ENCODE measurements around the gene OR2Y1. TPM values are rescaled to one million over a fixed set of nuclear protein-coding genes. Genes with fewer than 3 reads are reported as not detected.
A peak's percentile ranks its signal among the peaks of the same experiment; 100 is the strongest.
"Not testable (repeated sequence)": the region's sequence is repeated elsewhere in the genome, so short reads cannot be mapped to it uniquely, and the experiment has no call there.

Gene OR2Y1
- total RNA-seq (not detected), polyA plus RNA-seq (not detected)
- long read RNA-seq, donor 1 = 0 reads
- long read RNA-seq, donor 2 = 0 reads

GRCh38 chr5:180739958-180740357, at the start of gene OR2Y1:
Gene OR2Y1 (minus strand): TSS chr5:180740058. CDS start chr5:180740058, 0 bp downstream.
- no peak for DNase-seq
- H3K27ac ChIP-seq = no peak within 1 kb of the TSS
- no peaks in the 10 kb centered on the region for H3K4me1 ChIP-seq
- TF ChIP-seq CTCF (IDR thresholded peaks at IDR 0.05 in 8 of 11, conservative IDR thresholded peaks at IDR 0.05 in 3 of 11) = no peak
- no peak for TF ChIP-seq POLR2A (IDR thresholded peaks at IDR 0.05)
- TF ChIP-seq POLR2AphosphoS5 (IDR thresholded peaks at IDR 0.05) = no peak
- 80 to 92% (median 88%) methylated on average over 2 of the region's 2 CpGs for WGBS, 5 donors
- peaks cover 0 to 64% (median 0%) of the 10 kb centered on the region in 7 donors for H3K27me3 ChIP-seq (replicated peaks in 1 of 7)
- no peaks in the 10 kb centered on the region for H3K9me3 ChIP-seq
- no peak within 1 kb of the TSS for H3K4me3 ChIP-seq
- intact Hi-C loops (cut with DNase I; ENCODE audit: low total_unique reads) = no loop called here
- H3K36me3 ChIP-seq = no peaks in the 10 kb centered on the region

GRCh38 chr5:180788651-180789410, 49.0 kb upstream of the OR2Y1 start:
- DNase-seq = peak; percentile 64
- not testable (repeated sequence) for H3K4me3 ChIP-seq; H3K27me3 ChIP-seq (replicated peaks in 1 of 7); H3K9me3 ChIP-seq
- WGBS, 5 donors = 79 to 84% (median 82%) methylated on average over 19 of the region's 19 CpGs
- peaks cover 26 to 96% (median 81%) of the 10 kb centered on the region in 6 donors for H3K4me1 ChIP-seq
- intact Hi-C loops (cut with DNase I; ENCODE audit: low total_unique reads) = loop anchor here (5.0 kb wide), 1 partner anchor 73 kb away; the partner anchor contains the start of gene ZFP62
- peak overlapping the region in 6 of 8 donors; percentile 2 to 77 (median 40) for H3K27ac ChIP-seq
- peak in 2 of 3 donors; percentile 42 to 54 for TF ChIP-seq POLR2AphosphoS5 (IDR thresholded peaks at IDR 0.05)
- peaks cover 2 to 66% (median 50%) of the 10 kb centered on the region in 6 donors for H3K36me3 ChIP-seq

- peak; percentile 9 to 67 (median 23) for TF ChIP-seq POLR2AphosphoS5 (IDR thresholded peaks at IDR 0.05)
- TF ChIP-seq CTCF (IDR thresholded peaks at IDR 0.05 in 8 of 11, conservative IDR thresholded peaks at IDR 0.05 in 3 of 11) = no peak
- no peak for TF ChIP-seq POLR2A (IDR thresholded peaks at IDR 0.05)
- H3K36me3 ChIP-seq = peaks cover 2 to 57% (median 43%) of the 10 kb centered on the region in 6 donors
- no peak overlapping the region for H3K4me3 ChIP-seq
- H3K27ac ChIP-seq = peak overlapping the region in 6 of 8 donors; percentile 29 to 77 (median 65)
- intact Hi-C loops (cut with DNase I; ENCODE audit: low total_unique reads) = loop anchor here (5.0 kb wide), 1 partner anchor 74 kb away; the partner anchor contains the start of gene ZFP62
- DNase-seq = peak; percentile 67
- peaks cover 25 to 87% (median 72%) of the 10 kb centered on the region in 6 donors for H3K4me1 ChIP-seq
- H3K27me3 ChIP-seq (replicated peaks in 1 of 7) = no peaks in the 10 kb centered on the region
- WGBS, 5 donors = 78 to 86% (median 84%) methylated on average over 20 of the region's 20 CpGs
- no peaks in the 10 kb centered on the region for H3K9me3 ChIP-seq
These were observed 48.0 kb upstream of the OR2Y1 start for GRCh38 chr5:180787711-180788431.

- WGBS, 5 donors = 28 to 41% (median 34%) methylated on average over 18 to 21 of the region's 21 CpGs
- Histone ChIP-seq H3K9me3 (no peaks in the 10 kb centered on the region), H3K36me3 (peaks cover 1 to 46% (median 32%) of the 10 kb centered on the region in 6 donors), H3K27ac (peak overlapping the region; percentile 7 to 77 (median 65)), H3K4me3 (no peak overlapping the region), H3K27me3 (replicated peaks in 1 of 7) (no peaks in the 10 kb centered on the region), H3K4me1 (peaks cover 25 to 76% (median 64%) of the 10 kb centered on the region in 6 donors)
- peak; percentile 20 to 67 (median 55) for TF ChIP-seq POLR2AphosphoS5 (IDR thresholded peaks at IDR 0.05)
- TF ChIP-seq POLR2A (IDR thresholded peaks at IDR 0.05) = no peak
- intact Hi-C loops (cut with DNase I; ENCODE audit: low total_unique reads) = loop anchor here (5.0 kb wide), 1 partner anchor 76 kb away; the partner anchor contains the start of gene ZFP62
- DNase-seq = peak; percentile 73
These were observed 46.9 kb upstream of the OR2Y1 start for GRCh38 chr5:180786531-180787398.

All from spleen (tissue), 13 donors.